H9 (cell line): ENCODE results near the gene MKI67. TPM values are rescaled to one million over a fixed set of nuclear protein-coding genes. Genes with fewer than 3 reads are reported as not detected.

ENCODE experiments used
- DNase-seq: peaks from one replicate; pipeline ENCODE4 v3.0.0-alpha.2; 2017
- H2AFZ ChIP-seq: one replicate; pipeline ENCODE4 v1.6.1; 2013; ENCODE audit warnings: mild to moderate bottlenecking, low read length, control low read depth, moderate library complexity
- H2AK5ac ChIP-seq: 2 replicates; pipeline ENCODE4 v1.6.1; 2013; ENCODE audit warnings: low read length, control low read depth, mixed read lengths; ENCODE audit not compliant: insufficient read length
- H2BK120ac ChIP-seq: one replicate; pipeline ENCODE4 v1.6.1; 2013; ENCODE audit warnings: low read depth, mild to moderate bottlenecking, low read length, control low read depth, inconsistent platforms; ENCODE audit not compliant: poor library complexity, severe bottlenecking
- H2BK12ac ChIP-seq: 2 replicates; pipeline ENCODE4 v1.6.1; 2013; ENCODE audit warnings: low read length, control low read depth, mixed read lengths, low read depth; ENCODE audit not compliant: insufficient read length
- H2BK15ac ChIP-seq: 2 replicates; pipeline ENCODE4 v1.6.1; 2013; ENCODE audit warnings: low read depth, low read length, control low read depth
- H2BK20ac ChIP-seq: one replicate; pipeline ENCODE4 v1.6.1; 2013; ENCODE audit warnings: low read depth, mild to moderate bottlenecking, low read length, control low read depth, inconsistent platforms; ENCODE audit not compliant: poor library complexity, severe bottlenecking
- H2BK5ac ChIP-seq: 2 replicates; pipeline ENCODE4 v1.6.1; 2013; ENCODE audit warnings: low read length, control low read depth, mixed read lengths; ENCODE audit not compliant: insufficient read length
- H3K14ac ChIP-seq: 2 replicates; pipeline ENCODE4 v1.6.1; 2013; ENCODE audit warnings: low read length, control low read depth; ENCODE audit not compliant: insufficient read depth
- H3K18ac ChIP-seq: 2 replicates; pipeline ENCODE4 v1.6.1; 2013; ENCODE audit warnings: low read depth, mild to moderate bottlenecking, mixed read lengths, low read length, control low read depth; ENCODE audit not compliant: insufficient read length
- H3K23ac ChIP-seq: 2 replicates; pipeline ENCODE4 v1.6.1; 2013; ENCODE audit warnings: low read length, control low read depth, mixed read lengths, low read depth; ENCODE audit not compliant: insufficient read length
- H3K23me2 ChIP-seq: 2 replicates; pipeline ENCODE4 v1.6.1; 2013; ENCODE audit warnings: low read depth, mild to moderate bottlenecking, mixed read lengths, low read length, control low read depth; ENCODE audit not compliant: insufficient read length, poor library complexity, severe bottlenecking
- H3K27ac ChIP-seq: 2 replicates; pipeline ENCODE4 v1.5.1; 2013; ENCODE audit warnings: low read length, control low read depth, mixed read lengths, low read depth; ENCODE audit not compliant: insufficient read length
- H3K27me3 ChIP-seq: 2 replicates; pipeline ENCODE4 v1.6.1; 2013; ENCODE audit warnings: low read length, control low read depth, inconsistent platforms; ENCODE audit not compliant: insufficient read depth
- H3K4ac ChIP-seq: 2 replicates; pipeline ENCODE4 v1.6.1; 2013; ENCODE audit warnings: low read depth, mild to moderate bottlenecking, control low read depth, inconsistent platforms, low read length, moderate library complexity
- H3K4me1 ChIP-seq: 2 replicates; pipeline ENCODE4 v1.6.1; 2013; ENCODE audit warnings: low read length, control low read depth, inconsistent platforms; ENCODE audit not compliant: insufficient read depth
- H3K4me2 ChIP-seq: 2 replicates; pipeline ENCODE4 v1.6.1; 2013; ENCODE audit warnings: low read length, control low read depth, mixed read lengths; ENCODE audit not compliant: insufficient read length, insufficient read depth
- H3K56ac ChIP-seq: 2 replicates; pipeline ENCODE4 v1.6.1; 2013; ENCODE audit warnings: low read depth, mild to moderate bottlenecking, mixed read lengths, low read length, control low read depth; ENCODE audit not compliant: insufficient read length
- H3K79me1 ChIP-seq: 2 replicates; pipeline ENCODE4 v1.6.1; 2013; ENCODE audit warnings: low read depth, mild to moderate bottlenecking, moderate library complexity, low read length, control low read depth, inconsistent platforms; ENCODE audit not compliant: insufficient read depth, poor library complexity, severe bottlenecking
- H3K79me2 ChIP-seq: 2 replicates; pipeline ENCODE4 v1.6.1; 2013; ENCODE audit warnings: low read length, control low read depth, inconsistent platforms; ENCODE audit not compliant: insufficient read depth
- H3K9ac ChIP-seq: 2 replicates; pipeline ENCODE4 v1.6.1; 2013; ENCODE audit warnings: low read length, control low read depth, mixed read lengths; ENCODE audit not compliant: insufficient read length; ENCODE audit errors: extremely low read depth
- H3K9me3 ChIP-seq: one replicate; pipeline ENCODE4 v1.6.1; 2013; ENCODE audit warnings: low read depth, low read length, inconsistent platforms; ENCODE audit not compliant: control insufficient read depth
- H3T11ph ChIP-seq: one replicate; pipeline ENCODE4 v1.6.1; 2013; ENCODE audit warnings: mild to moderate bottlenecking, low read length, control low read depth, inconsistent platforms
- H4K20me1 ChIP-seq: one replicate; pipeline ENCODE4 v1.6.1; 2013; ENCODE audit not compliant: control insufficient read depth, insufficient read length, insufficient read depth
- H4K5ac ChIP-seq: 2 replicates; pipeline ENCODE4 v1.6.1; 2013; ENCODE audit warnings: low read depth, mild to moderate bottlenecking, mixed read lengths, low read length, control low read depth; ENCODE audit not compliant: insufficient read length
- H4K8ac ChIP-seq: replicated peaks from 2 replicates; pipeline ENCODE4 v1.6.1; 2013; ENCODE audit warnings: low read length, control low read depth, mixed read lengths, low read depth; ENCODE audit not compliant: insufficient read length
- H4K91ac ChIP-seq: 2 replicates; pipeline ENCODE4 v1.6.1; 2013; ENCODE audit warnings: low read depth, mild to moderate bottlenecking, moderate library complexity, mixed read lengths, low read length, control low read depth; ENCODE audit not compliant: insufficient read length
- H3K27ac Mint-ChIP-seq, 3 experiments: 2 replicates in 2 of 3; 3 replicates in 1 of 3; pipeline ENCODE4 v1.8.0; 2020 to 2021; ENCODE audit warnings: mixed read lengths in 3 of 3, mild to moderate bottlenecking in 1 of 3, moderate library complexity in 1 of 3
- H3K27me3 Mint-ChIP-seq: 2 replicates; pipeline ENCODE4 v1.8.0; 2021; ENCODE audit warnings: low read depth, mild to moderate bottlenecking, moderate library complexity, mixed read lengths
- H3K36me3 Mint-ChIP-seq, 3 experiments: 2 replicates in 2 of 3; 3 replicates in 1 of 3; pipeline ENCODE4 v1.8.0; 2020 to 2021; ENCODE audit warnings: low read depth in 3 of 3, mixed read lengths in 3 of 3; ENCODE audit not compliant: insufficient read depth in 1 of 3
- H3K4me1 Mint-ChIP-seq, 2 experiments: 2 replicates each; pipeline ENCODE4 v1.8.0; 2020; ENCODE audit warnings: mixed read lengths in 2 of 2
- H3K4me3 Mint-ChIP-seq, 2 experiments: 2 replicates in 1 of 2; 3 replicates in 1 of 2; pipeline ENCODE4 v1.8.0; 2020 to 2021; ENCODE audit warnings: mild to moderate bottlenecking in 2 of 2, mixed read lengths in 2 of 2, moderate library complexity in 1 of 2
- H3K9me3 Mint-ChIP-seq, 2 experiments: 2 replicates in 1 of 2; 3 replicates in 1 of 2; pipeline ENCODE4 v1.8.0; 2020; ENCODE audit warnings: mild to moderate bottlenecking in 2 of 2, mixed read lengths in 2 of 2, moderate library complexity in 1 of 2
- CTCF ChIP-seq: fragments of 200-600 bp; sonication (generic); conservative IDR thresholded peaks from 3 replicates; pipeline ENCODE4 v1.8.0; 2021; ENCODE audit warnings: antibody characterized with exemption, mild to moderate bottlenecking
- WGBS: extraction: QIAGEN DNeasy Blood & Tissue Kit; methylation state at CpG from one replicate; pipeline ENCODE4 v1.1.7; 2013; ENCODE audit warnings: missing lambda C conversion rate, low lambda C conversion rate, mixed read lengths; ENCODE audit not compliant: insufficient read length; ENCODE audit errors: extremely low coverage; 5-methylcytosine and 5-hydroxymethylcytosine counted together
- total RNA-seq: library from RNA; stranded (reverse); gene quantifications from 2 replicates; pipeline ENCODE4 v1.2.1, GENCODE V29; 2021

MKI67 gene
- total RNA-seq, 1 experiment from 2014 or later = 108 TPM

GRCh38 chr10:128166151-128166550, 39.9 kb upstream of the MKI67 start:
- no peak overlapping the region for H4K8ac ChIP-seq
- no peak overlapping the region for H3K9ac ChIP-seq
- no peak overlapping the region for H3K27ac ChIP-seq
- Mint-ChIP-seq H3K4me3 (no peak overlapping the region), H3K4me1 (peaks cover 7 to 10% of the 10 kb centered on the region in 2 experiments), H3K27me3 (peaks cover 8% of the 10 kb centered on the region), H3K9me3 (no peaks in the 10 kb centered on the region; a peak in 1 of 5 replicates), H3K27ac (no peak overlapping the region), H3K36me3 (no peaks in the 10 kb centered on the region)
- no peak overlapping the region for H4K5ac ChIP-seq
- no peak overlapping the region for H3K4ac ChIP-seq
- no peak overlapping the region for H3K14ac ChIP-seq
- no peaks in the 10 kb centered on the region for H3K27me3 ChIP-seq
- H2BK15ac ChIP-seq = no peak overlapping the region
- no peak overlapping the region for H2AK5ac ChIP-seq
- H3K56ac ChIP-seq = no peak overlapping the region
- no peak overlapping the region for H3K18ac ChIP-seq
- H2BK12ac ChIP-seq = no peak overlapping the region
- no peak for TF ChIP-seq CTCF
- H3K4me2 ChIP-seq = no peak overlapping the region
- no peaks in the 10 kb centered on the region for H3K79me2 ChIP-seq
- no peaks in the 10 kb centered on the region for H3K23me2 ChIP-seq
- no peak overlapping the region for H2AFZ ChIP-seq
- H4K20me1 ChIP-seq = no peaks in the 10 kb centered on the region
- no CpG with 5 or more reads among the region's 2 CpGs for WGBS
- no peaks in the 10 kb centered on the region for H3K9me3 ChIP-seq
- H4K91ac ChIP-seq = no peak overlapping the region
- H3K4me1 ChIP-seq = no peaks in the 10 kb centered on the region
- H3T11ph ChIP-seq = no peak overlapping the region
- no peaks in the 10 kb centered on the region for H3K79me1 ChIP-seq
- no peak overlapping the region for H2BK20ac ChIP-seq
- no peak overlapping the region for H2BK5ac ChIP-seq
- no peak for DNase-seq
- H2BK120ac ChIP-seq = no peak overlapping the region
- H3K23ac ChIP-seq = no peak overlapping the region
